Kidney epithelial cell (primary cell): ENCODE data around the gene APOC3. TPM values are rescaled to one million over a fixed set of nuclear protein-coding genes. Genes with fewer than 3 reads are reported as not detected.

Experiments
- DNase-seq: peaks from one replicate; pipeline ENCODE4 v3.0.0-alpha.2; 2010; ENCODE audit warnings: low read depth
- H3K27me3 ChIP-seq: 2 replicates; pipeline ENCODE4 v1.6.0; 2011; ENCODE audit warnings: low read length; ENCODE audit not compliant: control insufficient read depth, insufficient read depth
- H3K36me3 ChIP-seq: 2 replicates; pipeline ENCODE4 v1.5.1; 2011; ENCODE audit warnings: low read length; ENCODE audit not compliant: control insufficient read depth, insufficient read depth
- H3K4me3 ChIP-seq: 2 replicates; pipeline ENCODE4 v1.5.1; 2011; ENCODE audit warnings: low read depth, mild to moderate bottlenecking, control low read depth, low read length
- total RNA-seq: library from RNA; depleted of rRNA; stranded (reverse); fragments of >200 nt; gene quantifications from 2 replicates; pipeline ENCODE4 v1.2.3, GENCODE V29; 2015
- TF ChIP-seq, protein P1 (sequence below): IDR thresholded peaks from 2 replicates; pipeline ENCODE4 v1.5.1; 2011; ENCODE audit warnings: mild to moderate bottlenecking, moderate library complexity, low read length, control low read depth, inconsistent platforms; ENCODE audit not compliant: insufficient read depth, poor library complexity, severe bottlenecking

APOC3 gene
- total RNA-seq, 1 donor from 2014 or later, result not detected

- peaks cover 6% of the 10 kb centered on the region for H3K27me3 ChIP-seq
- no peak for DNase-seq
- H3K4me3 ChIP-seq, result no peak overlapping the region
- TF ChIP-seq, protein P1, sequence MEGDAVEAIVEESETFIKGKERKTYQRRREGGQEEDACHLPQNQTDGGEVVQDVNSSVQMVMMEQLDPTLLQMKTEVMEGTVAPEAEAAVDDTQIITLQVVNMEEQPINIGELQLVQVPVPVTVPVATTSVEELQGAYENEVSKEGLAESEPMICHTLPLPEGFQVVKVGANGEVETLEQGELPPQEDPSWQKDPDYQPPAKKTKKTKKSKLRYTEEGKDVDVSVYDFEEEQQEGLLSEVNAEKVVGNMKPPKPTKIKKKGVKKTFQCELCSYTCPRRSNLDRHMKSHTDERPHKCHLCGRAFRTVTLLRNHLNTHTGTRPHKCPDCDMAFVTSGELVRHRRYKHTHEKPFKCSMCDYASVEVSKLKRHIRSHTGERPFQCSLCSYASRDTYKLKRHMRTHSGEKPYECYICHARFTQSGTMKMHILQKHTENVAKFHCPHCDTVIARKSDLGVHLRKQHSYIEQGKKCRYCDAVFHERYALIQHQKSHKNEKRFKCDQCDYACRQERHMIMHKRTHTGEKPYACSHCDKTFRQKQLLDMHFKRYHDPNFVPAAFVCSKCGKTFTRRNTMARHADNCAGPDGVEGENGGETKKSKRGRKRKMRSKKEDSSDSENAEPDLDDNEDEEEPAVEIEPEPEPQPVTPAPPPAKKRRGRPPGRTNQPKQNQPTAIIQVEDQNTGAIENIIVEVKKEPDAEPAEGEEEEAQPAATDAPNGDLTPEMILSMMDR, result no peak
- no peaks in the 10 kb centered on the region for H3K36me3 ChIP-seq
Observed at GRCh38 chr11:116828632-116829524, 829 bp upstream of the APOC3 start.

GRCh38 chr11:116830184-116830912, 641 bp downstream of the APOC3 start:
- H3K36me3 ChIP-seq, result no peaks in the 10 kb centered on the region
- no peak overlapping the region for H3K4me3 ChIP-seq
- DNase-seq, result no peak
- TF ChIP-seq, protein P1, result no peak
- peaks cover 6% of the 10 kb centered on the region for H3K27me3 ChIP-seq

GRCh38 chr11:116831790-116832349, 2.2 kb downstream of the APOC3 start:
- TF ChIP-seq, protein P1, result no peak
- Histone ChIP-seq H3K36me3 (no peaks in the 10 kb centered on the region), H3K4me3 (no peak overlapping the region), H3K27me3 (peaks cover 4% of the 10 kb centered on the region)
- DNase-seq, result no peak

DNA sequence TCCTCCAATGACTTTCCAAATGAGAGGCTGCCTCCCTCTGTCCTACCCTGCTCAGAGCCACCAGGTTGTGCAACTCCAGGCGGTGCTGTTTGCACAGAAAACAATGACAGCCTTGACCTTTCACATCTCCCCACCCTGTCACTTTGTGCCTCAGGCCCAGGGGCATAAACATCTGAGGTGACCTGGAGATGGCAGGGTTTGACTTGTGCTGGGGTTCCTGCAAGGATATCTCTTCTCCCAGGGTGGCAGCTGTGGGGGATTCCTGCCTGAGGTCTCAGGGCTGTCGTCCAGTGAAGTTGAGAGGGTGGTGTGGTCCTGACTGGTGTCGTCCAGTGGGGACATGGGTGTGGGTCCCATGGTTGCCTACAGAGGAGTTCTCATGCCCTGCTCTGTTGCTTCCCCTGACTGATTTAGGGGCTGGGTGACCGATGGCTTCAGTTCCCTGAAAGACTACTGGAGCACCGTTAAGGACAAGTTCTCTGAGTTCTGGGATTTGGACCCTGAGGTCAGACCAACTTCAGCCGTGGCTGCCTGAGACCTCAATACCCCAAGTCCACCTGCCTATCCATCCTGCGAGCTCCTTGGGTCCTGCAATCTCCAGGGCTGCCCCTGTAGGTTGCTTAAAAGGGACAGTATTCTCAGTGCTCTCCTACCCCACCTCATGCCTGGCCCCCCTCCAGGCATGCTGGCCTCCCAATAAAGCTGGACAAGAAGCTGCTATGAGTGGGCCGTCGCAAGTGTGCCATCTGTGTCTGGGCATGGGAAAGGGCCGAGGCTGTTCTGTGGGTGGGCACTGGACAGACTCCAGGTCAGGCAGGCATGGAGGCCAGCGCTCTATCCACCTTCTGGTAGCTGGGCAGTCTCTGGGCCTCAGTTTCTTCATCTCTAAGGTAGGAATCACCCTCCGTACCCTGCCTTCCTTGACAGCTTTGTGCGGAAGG, 2.9 kb downstream of the APOC3 start:
- Histone ChIP-seq H3K36me3 (no peaks in the 10 kb centered on the region), H3K27me3 (peaks cover 2% of the 10 kb centered on the region), H3K4me3 (no peak overlapping the region)
- DNase-seq, result no peak
- TF ChIP-seq, protein P1, result no peak

- TF ChIP-seq, protein P1, result no peak
- DNase-seq, result no peak
- Histone ChIP-seq H3K36me3 (no peaks in the 10 kb centered on the region), H3K4me3 (no peak overlapping the region), H3K27me3 (peaks cover 2% of the 10 kb centered on the region)
Observed at GRCh38 chr11:116833491-116833815, 3.7 kb downstream of the APOC3 start.
